Measurements from ENCODE around the gene MYL2. TPM values are rescaled to one million over a fixed set of nuclear protein-coding genes. Genes with fewer than 3 reads are reported as not detected.
"Not testable (repeated sequence)": the region's sequence is repeated elsewhere in the genome, so short reads cannot be mapped to it uniquely, and the experiment has no call there.

Gene MYL2
- not detected in 2 replicates for total RNA-seq (2014; rRNA removed; shearing (Covaris generic))

GRCh38 chr12:110920324-110920910 is at the start of gene MYL2:
TSS of gene MYL2 (minus strand) at chr12:110920579. CDS start at chr12:110920529, 50 bp downstream.
- in situ Hi-C loops (cut with HindIII; ENCODE audit: low sequenced_read_pairs), result no loop called here
- no peak for DNase-seq (ENCODE audit: low spot score)

- DNase-seq (ENCODE audit: low spot score), result peak; percentile 84
- in situ Hi-C loops (cut with HindIII; ENCODE audit: low sequenced_read_pairs), result no loop called here
Measured at GRCh38 chr12:110966081-110966760, 45.8 kb upstream of the MYL2 start.

GRCh38 chr12:110965574-110965973 is 45.2 kb upstream of the MYL2 start:
- in situ Hi-C loops (cut with HindIII; ENCODE audit: low sequenced_read_pairs), result no loop called here
- DNase-seq (ENCODE audit: low spot score), result peak; percentile 50

- no peak for DNase-seq (ENCODE audit: low spot score)
- in situ Hi-C loops (cut with HindIII; ENCODE audit: low sequenced_read_pairs), result no loop called here
Measured at GRCh38 chr12:110960795-110961194, 40.4 kb upstream of the MYL2 start.

- no peak for DNase-seq (ENCODE audit: low spot score)
- in situ Hi-C loops (cut with HindIII; ENCODE audit: low sequenced_read_pairs), result no loop called here
Measured at GRCh38 chr12:110957652-110958051, 37.3 kb upstream of the MYL2 start.

- no peak for DNase-seq (ENCODE audit: low spot score)
- in situ Hi-C loops (cut with HindIII; ENCODE audit: low sequenced_read_pairs), result no loop called here
Measured at GRCh38 chr12:110957159-110957558, 36.8 kb upstream of the MYL2 start.

- in situ Hi-C loops (cut with HindIII; ENCODE audit: low sequenced_read_pairs); DNase-seq (ENCODE audit: low spot score): not testable (repeated sequence)
Measured at GRCh38 chr12:110950867-110951266, 30.5 kb upstream of the MYL2 start.

GRCh38 chr12:110950466-110950865 is 30.1 kb upstream of the MYL2 start:
- in situ Hi-C loops (cut with HindIII; ENCODE audit: low sequenced_read_pairs); DNase-seq (ENCODE audit: low spot score): not testable (repeated sequence)

GRCh38 chr12:110948041-110948440 is 27.7 kb upstream of the MYL2 start:
- in situ Hi-C loops (cut with HindIII; ENCODE audit: low sequenced_read_pairs), result no loop called here
- DNase-seq (ENCODE audit: low spot score), result no peak

- DNase-seq (ENCODE audit: low spot score), result no peak
- in situ Hi-C loops (cut with HindIII; ENCODE audit: low sequenced_read_pairs), result no loop called here
Measured at GRCh38 chr12:110943373-110943772, 23.0 kb upstream of the MYL2 start.

GRCh38 chr12:110941391-110941790 is 21.0 kb upstream of the MYL2 start:
- DNase-seq (ENCODE audit: low spot score), result no peak
- in situ Hi-C loops (cut with HindIII; ENCODE audit: low sequenced_read_pairs), result no loop called here

- no peak for DNase-seq (ENCODE audit: low spot score)
- in situ Hi-C loops (cut with HindIII; ENCODE audit: low sequenced_read_pairs), result no loop called here
Measured at GRCh38 chr12:110940933-110941332, 20.6 kb upstream of the MYL2 start.

GRCh38 chr12:110940296-110940695 is 19.9 kb upstream of the MYL2 start:
- in situ Hi-C loops (cut with HindIII; ENCODE audit: low sequenced_read_pairs), result no loop called here
- DNase-seq (ENCODE audit: low spot score), result no peak

GRCh38 chr12:110937104-110937641 is 16.8 kb upstream of the MYL2 start:
- in situ Hi-C loops (cut with HindIII; ENCODE audit: low sequenced_read_pairs), result no loop called here
- peak; percentile 93 for DNase-seq (ENCODE audit: low spot score)

- DNase-seq (ENCODE audit: low spot score), result peak; percentile 1
- in situ Hi-C loops (cut with HindIII; ENCODE audit: low sequenced_read_pairs), result no loop called here
Measured at GRCh38 chr12:110936367-110937103, 16.2 kb upstream of the MYL2 start.

- in situ Hi-C loops (cut with HindIII; ENCODE audit: low sequenced_read_pairs), result no loop called here
- DNase-seq (ENCODE audit: low spot score), result no peak
Measured at GRCh38 chr12:110935588-110935987, 15.2 kb upstream of the MYL2 start.

- DNase-seq (ENCODE audit: low spot score), result no peak
- in situ Hi-C loops (cut with HindIII; ENCODE audit: low sequenced_read_pairs), result no loop called here
Measured at GRCh38 chr12:110934093-110934852, 13.9 kb upstream of the MYL2 start.

GRCh38 chr12:110933326-110933974 is 13.1 kb upstream of the MYL2 start:
- in situ Hi-C loops (cut with HindIII; ENCODE audit: low sequenced_read_pairs), result no loop called here
- no peak for DNase-seq (ENCODE audit: low spot score)

GRCh38 chr12:110932046-110932445 is 11.7 kb upstream of the MYL2 start:
- in situ Hi-C loops (cut with HindIII; ENCODE audit: low sequenced_read_pairs), result no loop called here
- no peak for DNase-seq (ENCODE audit: low spot score)
